SK-N-MC (cell line): Measurements from ENCODE around the gene NDC1.
A peak's percentile ranks its signal among the peaks of the same experiment; 100 is the strongest.
"Not testable (repeated sequence)": the region's sequence is repeated elsewhere in the genome, so short reads cannot be mapped to it uniquely, and the experiment has no call there.

Source experiments
- DNase-seq: peaks from one replicate; pipeline ENCODE4 v3.0.0-alpha.2; 2011; ENCODE audit warnings: low read depth, low spot score
- H3K27ac ChIP-seq: fragments of 200-600 bp; sonication (generic); 2 replicates; pipeline ENCODE4 v1.5.1; 2016; ENCODE audit warnings: mixed run types
- H3K36me3 ChIP-seq: fragments of 200-600 bp; sonication (generic); 2 replicates; pipeline ENCODE4 v1.6.1; 2017; ENCODE audit warnings: antibody characterized with exemption, low read length, mixed read lengths; ENCODE audit not compliant: insufficient read depth
- H3K4me3 ChIP-seq: fragments of 200-600 bp; sonication (generic); 2 replicates; pipeline ENCODE4 v1.5.1; 2016
- H3K9ac ChIP-seq: fragments of 200-600 bp; sonication (generic); 2 replicates; pipeline ENCODE4 v1.8.0; 2017; ENCODE audit warnings: mixed run types, mixed read lengths; ENCODE audit not compliant: insufficient read length
- H3K9me3 ChIP-seq: fragments of 200-600 bp; sonication (generic); 2 replicates; pipeline ENCODE4 v1.6.1; 2017; ENCODE audit warnings: low read depth, mild to moderate bottlenecking, antibody characterized with exemption, low read length, moderate library complexity, mixed read lengths
- EZH2 ChIP-seq: fragments of 200-600 bp; sonication (generic); IDR thresholded peaks from one replicate; pipeline ENCODE4 v1.6.1; 2017; ENCODE audit warnings: antibody characterized with exemption
- FOXP2 ChIP-seq: optimal IDR thresholded peaks from 2 replicates; pipeline ENCODE3; 2011; ENCODE audit warnings: mild to moderate bottlenecking, moderate library complexity; ENCODE audit not compliant: insufficient read depth; ENCODE audit errors: extremely low read length, control extremely low read depth
- POLR2AphosphoS5 ChIP-seq: IDR thresholded peaks from 2 replicates; pipeline ENCODE4 v1.6.1; 2012; ENCODE audit warnings: mild to moderate bottlenecking, low read depth, low read length, borderline replicate concordance

The NDC1 gene

GRCh38 chr1:53837646-53837923 is 511 bp downstream of the NDC1 start:
- Histone ChIP-seq H3K4me3 (peak overlapping the region; percentile 91), H3K9me3 (no peaks in the 10 kb centered on the region), H3K9ac (peak overlapping the region; percentile 96), H3K36me3 (peaks cover 20% of the 10 kb centered on the region), H3K27ac (peak overlapping the region; percentile 97)
- DNase-seq, result no peak
- TF ChIP-seq FOXP2 (no peak), POLR2AphosphoS5 (no peak), EZH2 (no peak)

GRCh38 chr1:53835491-53835890 is 2.6 kb downstream of the NDC1 start:
- TF ChIP-seq POLR2AphosphoS5 (no peak), EZH2 (no peak), FOXP2 (no peak)
- no peak overlapping the region for H3K4me3 ChIP-seq
- H3K36me3 ChIP-seq, result peaks cover 24% of the 10 kb centered on the region
- no peak for DNase-seq
- no peak overlapping the region for H3K9ac ChIP-seq
- no peaks in the 10 kb centered on the region for H3K9me3 ChIP-seq
- no peak overlapping the region for H3K27ac ChIP-seq

DNA sequence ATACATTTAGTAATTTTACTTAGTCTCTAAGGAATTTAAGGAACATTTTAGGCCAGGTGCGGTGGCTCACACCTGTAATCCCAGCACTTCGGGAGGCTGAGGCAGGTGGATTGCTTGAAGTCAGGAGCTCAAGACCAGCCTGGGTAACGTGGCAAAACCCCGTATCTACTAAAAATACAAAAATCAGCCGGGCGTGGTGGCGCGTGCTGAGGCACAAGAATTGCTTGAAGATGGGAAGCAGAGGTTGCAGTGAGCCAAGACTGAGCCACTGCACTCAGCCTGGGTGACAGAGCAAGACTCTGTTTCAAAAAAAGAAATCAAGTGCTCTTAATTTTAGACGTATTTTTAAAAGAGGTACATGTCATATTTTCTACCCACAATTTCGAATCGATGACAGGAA is 3.3 kb downstream of the NDC1 start:
- Histone ChIP-seq H3K9me3 (no peaks in the 10 kb centered on the region), H3K36me3 (peaks cover 28% of the 10 kb centered on the region), H3K9ac (no peak overlapping the region), H3K27ac (no peak overlapping the region), H3K4me3 (no peak overlapping the region)
- no peak for DNase-seq
- no peak for TF ChIP-seq EZH2
- TF ChIP-seq FOXP2, result no peak
- no peak for TF ChIP-seq POLR2AphosphoS5

DNA sequence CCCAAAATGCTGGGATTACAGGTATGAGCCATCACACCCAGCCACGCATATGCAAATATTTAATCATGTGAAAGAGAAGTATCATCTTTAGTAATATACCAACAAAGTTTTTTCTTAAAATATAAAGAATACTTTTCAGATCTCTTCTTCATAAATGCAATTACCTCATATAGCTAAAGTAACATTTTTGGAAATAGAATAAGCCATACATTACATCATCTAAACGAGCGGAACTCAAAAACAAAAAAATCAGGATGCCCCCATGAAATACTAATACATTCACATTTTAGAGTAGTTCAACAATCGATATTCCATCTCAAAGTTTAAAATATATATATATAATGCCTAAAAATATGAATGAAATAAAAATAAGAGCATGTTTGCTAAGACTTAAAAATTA is 4.7 kb downstream of the NDC1 start:
- no peak for TF ChIP-seq EZH2
- no peak for TF ChIP-seq FOXP2
- TF ChIP-seq POLR2AphosphoS5, result no peak
- Histone ChIP-seq H3K36me3 (peaks cover 38% of the 10 kb centered on the region), H3K9ac (no peak overlapping the region), H3K27ac (no peak overlapping the region), H3K4me3 (no peak overlapping the region), H3K9me3 (no peaks in the 10 kb centered on the region)
- no peak for DNase-seq

GRCh38 chr1:53826367-53826766 is 11.7 kb downstream of the NDC1 start:
- Histone ChIP-seq H3K36me3 (peaks cover 68% of the 10 kb centered on the region), H3K27ac (no peak overlapping the region), H3K4me3 (no peak overlapping the region), H3K9ac (no peak overlapping the region), H3K9me3 (no peaks in the 10 kb centered on the region)
- DNase-seq, result no peak
- TF ChIP-seq EZH2, result no peak
- TF ChIP-seq FOXP2, result no peak
- no peak for TF ChIP-seq POLR2AphosphoS5

DNA sequence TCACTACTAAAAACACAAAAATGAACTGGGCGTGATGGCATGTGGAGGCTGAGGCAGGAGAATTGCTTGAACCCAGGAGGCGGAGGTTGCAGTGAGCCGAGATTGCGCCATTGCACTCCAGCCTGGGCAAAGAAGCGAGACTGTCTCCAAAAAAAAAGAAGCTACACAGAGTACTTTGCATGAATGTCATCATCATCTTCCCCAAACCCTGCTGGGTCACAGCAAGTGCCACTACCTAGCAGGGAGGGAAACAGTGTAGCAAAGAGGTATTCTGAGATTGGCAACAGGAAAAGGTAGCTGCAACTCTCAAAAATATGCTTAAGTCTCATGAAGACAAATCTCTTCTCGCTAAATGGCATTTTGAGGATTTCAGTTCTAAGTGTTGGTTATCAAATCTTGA is 12.8 kb downstream of the NDC1 start:
- H3K36me3 ChIP-seq, result peaks cover 67% of the 10 kb centered on the region
- H3K27ac ChIP-seq, result no peak overlapping the region
- no peak for TF ChIP-seq POLR2AphosphoS5
- TF ChIP-seq EZH2, result no peak
- TF ChIP-seq FOXP2, result no peak
- no peak overlapping the region for H3K4me3 ChIP-seq
- H3K9ac ChIP-seq, result no peak overlapping the region
- DNase-seq, result no peak
- H3K9me3 ChIP-seq, result no peaks in the 10 kb centered on the region

DNA sequence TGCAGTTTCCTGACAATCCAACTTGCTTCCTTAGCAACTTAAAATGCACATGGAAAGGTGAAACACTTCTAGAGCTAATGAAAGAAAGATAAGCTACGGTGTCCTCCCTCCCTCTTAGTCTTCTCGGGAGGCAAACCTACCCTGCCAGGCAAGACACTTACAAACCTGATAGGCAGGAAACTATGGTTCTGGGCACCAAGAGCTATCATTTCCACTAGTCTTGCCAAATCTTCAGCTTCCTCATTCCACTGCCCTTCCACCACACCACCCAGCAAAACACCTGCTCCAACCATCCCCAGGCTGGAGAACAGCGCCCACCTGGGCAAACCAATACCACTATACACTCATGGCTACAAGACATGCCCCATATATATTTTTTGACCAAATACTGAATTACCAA is 15.2 kb downstream of the NDC1 start:
- no peaks in the 10 kb centered on the region for H3K9me3 ChIP-seq
- TF ChIP-seq EZH2 (no peak), POLR2AphosphoS5 (no peak), FOXP2 (no peak)
- DNase-seq, result no peak
- peaks cover 69% of the 10 kb centered on the region for H3K36me3 ChIP-seq
- H3K27ac ChIP-seq, result no peak overlapping the region
- H3K4me3 ChIP-seq, result no peak overlapping the region
- no peak overlapping the region for H3K9ac ChIP-seq

- H3K9ac ChIP-seq, result no peak overlapping the region
- no peaks in the 10 kb centered on the region for H3K9me3 ChIP-seq
- peaks cover 73% of the 10 kb centered on the region for H3K36me3 ChIP-seq
Observed at GRCh38 chr1:53821380-53821779, 16.7 kb downstream of the NDC1 start.

DNA sequence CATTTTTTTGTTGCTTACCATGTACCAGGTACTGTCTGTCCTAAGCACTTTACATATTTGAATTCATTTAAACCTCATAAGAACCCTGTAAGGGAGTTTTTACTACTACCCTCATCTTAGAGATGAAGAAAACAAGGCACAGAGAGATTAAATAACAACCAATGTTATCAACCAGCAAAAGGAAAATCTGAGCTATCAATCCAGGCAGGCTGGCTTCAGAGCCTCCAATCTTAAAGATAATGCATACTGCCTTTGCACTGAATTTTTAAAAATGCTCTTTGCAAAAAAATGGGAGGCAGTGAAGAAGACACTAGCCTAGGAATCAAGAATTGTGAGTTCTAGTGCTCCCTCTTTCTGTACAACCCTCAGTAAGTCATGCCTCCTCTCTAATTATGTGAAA is 18.7 kb downstream of the NDC1 start:
- Histone ChIP-seq H3K36me3 (peaks cover 70% of the 10 kb centered on the region), H3K27ac (no peak overlapping the region), H3K4me3 (no peak overlapping the region), H3K9me3 (no peaks in the 10 kb centered on the region), H3K9ac (no peak overlapping the region)
- TF ChIP-seq EZH2 (no peak), POLR2AphosphoS5 (no peak), FOXP2 (no peak)
- no peak for DNase-seq

More at GRCh38 chr1:53821380-53821779, 16.7 kb downstream of the NDC1 start:
- Histone ChIP-seq H3K27ac (no peak overlapping the region), H3K4me3 (no peak overlapping the region)
- DNase-seq, result no peak
- TF ChIP-seq EZH2 (no peak), FOXP2 (no peak), POLR2AphosphoS5 (no peak)

GRCh38 chr1:53816584-53816983 is 21.5 kb downstream of the NDC1 start:
- DNase-seq, H3K9ac ChIP-seq, H3K27ac ChIP-seq, H3K9me3 ChIP-seq, H3K4me3 ChIP-seq: not testable (repeated sequence)
- H3K36me3 ChIP-seq, result peaks cover 75% of the 10 kb centered on the region

GRCh38 chr1:53815484-53815883 is 22.6 kb downstream of the NDC1 start:
- not testable (repeated sequence) for H3K4me3 ChIP-seq, H3K9ac ChIP-seq, H3K9me3 ChIP-seq, DNase-seq, H3K27ac ChIP-seq
- H3K36me3 ChIP-seq, result peaks cover 82% of the 10 kb centered on the region
